DND-41 (cell line): ENCODE data around the gene DNAJC28.

ENCODE experiments used
- EZH2 ChIP-seq: IDR thresholded peaks from 3 replicates; pipeline ENCODE4 v1.6.1; 2012; ENCODE audit warnings: borderline replicate concordance, low read depth, mild to moderate bottlenecking, moderate library complexity, low read length, inconsistent platforms; ENCODE audit not compliant: severe bottlenecking
- TF ChIP-seq, protein P1 (sequence below): IDR thresholded peaks from 2 replicates; pipeline ENCODE4 v1.5.1; 2012; ENCODE audit warnings: borderline replicate concordance, low read length, moderate library complexity, mild to moderate bottlenecking; ENCODE audit not compliant: poor library complexity, severe bottlenecking; ENCODE audit errors: extremely low read depth

DNA sequence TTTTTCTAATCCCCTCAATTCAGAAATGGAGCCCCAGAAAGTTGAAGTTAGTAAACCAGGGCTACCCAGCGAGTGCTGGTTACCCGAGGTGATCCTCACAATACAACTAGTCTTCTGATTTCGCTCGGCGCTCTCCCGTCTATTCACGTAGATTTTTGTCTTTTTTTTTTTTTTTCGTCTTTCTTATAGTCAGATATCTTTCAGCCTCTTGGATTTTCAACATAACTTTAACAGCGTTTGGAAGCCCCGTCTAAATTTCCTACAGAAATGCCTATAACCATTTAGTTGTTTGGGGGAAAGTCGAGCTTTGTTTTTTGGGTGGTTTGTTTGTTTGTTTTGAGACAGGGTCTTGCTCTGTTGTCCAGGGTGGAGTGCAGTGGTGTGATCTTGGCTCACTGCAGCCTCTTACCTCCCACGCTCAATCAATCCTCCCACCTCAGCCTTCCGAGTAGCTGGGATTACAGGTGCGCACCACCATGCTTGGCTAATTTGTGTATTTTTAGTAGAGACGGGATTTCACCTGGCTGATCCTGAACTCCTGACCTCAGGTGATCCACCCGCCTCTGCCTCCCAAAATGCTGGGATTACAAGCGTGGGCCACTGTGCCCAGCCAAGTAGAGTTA lies 10.9 kb downstream of the DNAJC28 start:
- TF ChIP-seq, protein P1, sequence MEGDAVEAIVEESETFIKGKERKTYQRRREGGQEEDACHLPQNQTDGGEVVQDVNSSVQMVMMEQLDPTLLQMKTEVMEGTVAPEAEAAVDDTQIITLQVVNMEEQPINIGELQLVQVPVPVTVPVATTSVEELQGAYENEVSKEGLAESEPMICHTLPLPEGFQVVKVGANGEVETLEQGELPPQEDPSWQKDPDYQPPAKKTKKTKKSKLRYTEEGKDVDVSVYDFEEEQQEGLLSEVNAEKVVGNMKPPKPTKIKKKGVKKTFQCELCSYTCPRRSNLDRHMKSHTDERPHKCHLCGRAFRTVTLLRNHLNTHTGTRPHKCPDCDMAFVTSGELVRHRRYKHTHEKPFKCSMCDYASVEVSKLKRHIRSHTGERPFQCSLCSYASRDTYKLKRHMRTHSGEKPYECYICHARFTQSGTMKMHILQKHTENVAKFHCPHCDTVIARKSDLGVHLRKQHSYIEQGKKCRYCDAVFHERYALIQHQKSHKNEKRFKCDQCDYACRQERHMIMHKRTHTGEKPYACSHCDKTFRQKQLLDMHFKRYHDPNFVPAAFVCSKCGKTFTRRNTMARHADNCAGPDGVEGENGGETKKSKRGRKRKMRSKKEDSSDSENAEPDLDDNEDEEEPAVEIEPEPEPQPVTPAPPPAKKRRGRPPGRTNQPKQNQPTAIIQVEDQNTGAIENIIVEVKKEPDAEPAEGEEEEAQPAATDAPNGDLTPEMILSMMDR = no peak
- no peak for TF ChIP-seq EZH2
